Vagina (tissue), 2 donors: ENCODE measurements around the gene ESRRA.

Source experiments
- CTCF ChIP-seq, 3 experiments: fragments of 450-650 bp in 2 of 3; fragments of 200-600 bp in 1 of 3; sonication (generic) in 1 of 3; IDR thresholded peaks; one replicate each; pipeline ENCODE4 v1.5.1; 2017 to 2019; ENCODE audit warnings: antibody characterized with exemption in 3 of 3, mild to moderate bottlenecking in 2 of 3, moderate library complexity in 2 of 3
- POLR2AphosphoS5 ChIP-seq, 2 donors: sonication (generic); formaldehyde crosslinking; IDR thresholded peaks; one replicate each; pipeline ENCODE4 v1.9.0; 2017; ENCODE audit warnings: antibody characterized with exemption in 2 of 2, mild to moderate bottlenecking in 2 of 2, low read depth in 1 of 2; ENCODE audit not compliant: insufficient read depth in 1 of 2

GRCh38 chr11:64281957-64282770, 23.2 kb upstream of the ESRRA start:
- no peak for TF ChIP-seq POLR2AphosphoS5 (IDR thresholded peaks at IDR 0.05; ENCODE audit: insufficient read depth in 1 of 2, low read depth in 1 of 2)
- TF ChIP-seq CTCF (IDR thresholded peaks at IDR 0.05) = no peak
